OCI-LY1 (cell line): ENCODE results near the gene ITSN2.

Source experiments
- CTCF ChIP-seq: fragments of 200-600 bp; sonication (generic), shearing (Covaris generic); IDR thresholded peaks from 2 replicates; pipeline ENCODE4 v1.5.1; 2017; ENCODE audit warnings: mild to moderate bottlenecking, antibody characterized with exemption, low read length, moderate library complexity, mixed read lengths
- EZH2 ChIP-seq: fragments of 200-600 bp; sonication (generic), shearing (Covaris generic); IDR thresholded peaks from 2 replicates; pipeline ENCODE4 v1.8.0; 2017; ENCODE audit warnings: borderline replicate concordance, mixed run types, mild to moderate bottlenecking, antibody characterized with exemption, low read length, moderate library complexity, mixed read lengths

GRCh38 chr2:24203029-24203786, 157.1 kb downstream of the ITSN2 start:
- TF ChIP-seq EZH2: no peak
- TF ChIP-seq CTCF: no peak
